Type B pancreatic cell (in vitro differentiated cells): ENCODE measurements around the gene TMEM272. TPM values are rescaled to one million over a fixed set of nuclear protein-coding genes. Genes with fewer than 3 reads are reported as not detected.

ENCODE experiments used
- DNase-seq: peaks from one replicate; pipeline ENCODE4 v3.0.0; 2021; ENCODE audit warnings: mixed read lengths; ENCODE audit not compliant: unreplicated experiment; ENCODE audit errors: extremely low spot score
- H3K27ac Mint-ChIP-seq: 2 replicates; pipeline ENCODE4 v1.8.0; 2021; ENCODE audit warnings: mild to moderate bottlenecking, mixed read lengths
- H3K27me3 Mint-ChIP-seq: 2 replicates; pipeline ENCODE4 v1.8.0; 2021; ENCODE audit warnings: mixed read lengths
- H3K36me3 Mint-ChIP-seq: 2 replicates; pipeline ENCODE4 v1.8.0; 2021; ENCODE audit warnings: mixed read lengths
- H3K4me1 Mint-ChIP-seq: one replicate; pipeline ENCODE4 v1.8.0; 2021; ENCODE audit warnings: mixed read lengths; ENCODE audit not compliant: unreplicated experiment
- H3K4me3 Mint-ChIP-seq: 2 replicates; pipeline ENCODE4 v1.8.0; 2021; ENCODE audit warnings: mild to moderate bottlenecking, mixed read lengths
- H3K9me3 Mint-ChIP-seq: 2 replicates; pipeline ENCODE4 v1.8.0; 2021; ENCODE audit warnings: mixed read lengths
- total RNA-seq: library from RNA; stranded (reverse); gene quantifications from 2 replicates; pipeline ENCODE4 v1.2.1, GENCODE V29; 2021; ENCODE audit warnings: low replicate concordance
- TF ChIP-seq, protein P1 (sequence below): fragments of 200-600 bp; sonication (generic); conservative IDR thresholded peaks from 2 replicates; pipeline ENCODE4 v1.5.0; 2021; ENCODE audit warnings: antibody characterized with exemption, mild to moderate bottlenecking

Gene TMEM272
- total RNA-seq, 1 donor from 2014 or later, result 0.63 TPM

DNA sequence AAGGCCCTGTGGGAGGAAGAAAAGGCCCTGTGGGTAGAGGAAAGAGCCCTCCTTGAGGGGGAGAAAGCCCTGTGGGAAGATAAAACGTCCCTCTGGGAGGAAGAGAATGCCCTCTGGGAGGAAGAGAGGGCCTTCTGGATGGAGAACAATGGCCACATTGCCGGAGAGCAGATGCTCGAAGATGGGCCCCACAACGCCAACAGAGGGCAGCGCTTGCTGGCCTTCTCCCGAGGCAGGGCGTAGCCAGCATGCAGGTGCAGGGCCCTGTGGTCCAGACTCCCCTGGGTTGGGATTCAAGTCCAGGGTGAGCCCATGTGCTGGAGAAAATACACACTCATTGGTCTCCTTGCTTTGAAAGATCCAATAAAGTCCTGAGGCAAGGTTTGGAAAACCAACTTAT, 20.9 kb upstream of the TMEM272 start:
- no peak overlapping the region for H3K4me3 Mint-ChIP-seq
- no peak for DNase-seq
- H3K27me3 Mint-ChIP-seq, result no peaks in the 10 kb centered on the region
- H3K36me3 Mint-ChIP-seq, result no peaks in the 10 kb centered on the region
- H3K9me3 Mint-ChIP-seq, result no peaks in the 10 kb centered on the region
- TF ChIP-seq, protein P1, sequence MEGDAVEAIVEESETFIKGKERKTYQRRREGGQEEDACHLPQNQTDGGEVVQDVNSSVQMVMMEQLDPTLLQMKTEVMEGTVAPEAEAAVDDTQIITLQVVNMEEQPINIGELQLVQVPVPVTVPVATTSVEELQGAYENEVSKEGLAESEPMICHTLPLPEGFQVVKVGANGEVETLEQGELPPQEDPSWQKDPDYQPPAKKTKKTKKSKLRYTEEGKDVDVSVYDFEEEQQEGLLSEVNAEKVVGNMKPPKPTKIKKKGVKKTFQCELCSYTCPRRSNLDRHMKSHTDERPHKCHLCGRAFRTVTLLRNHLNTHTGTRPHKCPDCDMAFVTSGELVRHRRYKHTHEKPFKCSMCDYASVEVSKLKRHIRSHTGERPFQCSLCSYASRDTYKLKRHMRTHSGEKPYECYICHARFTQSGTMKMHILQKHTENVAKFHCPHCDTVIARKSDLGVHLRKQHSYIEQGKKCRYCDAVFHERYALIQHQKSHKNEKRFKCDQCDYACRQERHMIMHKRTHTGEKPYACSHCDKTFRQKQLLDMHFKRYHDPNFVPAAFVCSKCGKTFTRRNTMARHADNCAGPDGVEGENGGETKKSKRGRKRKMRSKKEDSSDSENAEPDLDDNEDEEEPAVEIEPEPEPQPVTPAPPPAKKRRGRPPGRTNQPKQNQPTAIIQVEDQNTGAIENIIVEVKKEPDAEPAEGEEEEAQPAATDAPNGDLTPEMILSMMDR, result no peak
- H3K27ac Mint-ChIP-seq, result no peak overlapping the region
- H3K4me1 Mint-ChIP-seq, result no peaks in the 10 kb centered on the region

- Mint-ChIP-seq H3K36me3 (no peaks in the 10 kb centered on the region), H3K4me3 (no peak overlapping the region), H3K27ac (no peak overlapping the region), H3K4me1 (no peaks in the 10 kb centered on the region), H3K9me3 (no peaks in the 10 kb centered on the region), H3K27me3 (peaks cover 3% of the 10 kb centered on the region)
- TF ChIP-seq, protein P1, result no peak
- DNase-seq, result no peak
Observed at GRCh38 chr13:51862957-51863356, 18.0 kb upstream of the TMEM272 start.

- H3K27me3 Mint-ChIP-seq, result peaks cover 4% of the 10 kb centered on the region
- TF ChIP-seq, protein P1, result no peak
- H3K27ac Mint-ChIP-seq, result no peak within 1 kb of the TSS
- no peaks in the 10 kb centered on the region for H3K9me3 Mint-ChIP-seq
- no peak within 1 kb of the TSS for H3K4me3 Mint-ChIP-seq
- H3K36me3 Mint-ChIP-seq, result no peaks in the 10 kb centered on the region
- no peaks in the 10 kb centered on the region for H3K4me1 Mint-ChIP-seq
- DNase-seq, result no peak
Observed at GRCh38 chr13:51861723-51862300, 16.8 kb upstream of the TMEM272 start, which contains the start of gene CCDC70. Gene CCDC70 (plus strand): TSS chr13:51861969. CDS start chr13:51865412, 3,443 bp downstream.

DNA sequence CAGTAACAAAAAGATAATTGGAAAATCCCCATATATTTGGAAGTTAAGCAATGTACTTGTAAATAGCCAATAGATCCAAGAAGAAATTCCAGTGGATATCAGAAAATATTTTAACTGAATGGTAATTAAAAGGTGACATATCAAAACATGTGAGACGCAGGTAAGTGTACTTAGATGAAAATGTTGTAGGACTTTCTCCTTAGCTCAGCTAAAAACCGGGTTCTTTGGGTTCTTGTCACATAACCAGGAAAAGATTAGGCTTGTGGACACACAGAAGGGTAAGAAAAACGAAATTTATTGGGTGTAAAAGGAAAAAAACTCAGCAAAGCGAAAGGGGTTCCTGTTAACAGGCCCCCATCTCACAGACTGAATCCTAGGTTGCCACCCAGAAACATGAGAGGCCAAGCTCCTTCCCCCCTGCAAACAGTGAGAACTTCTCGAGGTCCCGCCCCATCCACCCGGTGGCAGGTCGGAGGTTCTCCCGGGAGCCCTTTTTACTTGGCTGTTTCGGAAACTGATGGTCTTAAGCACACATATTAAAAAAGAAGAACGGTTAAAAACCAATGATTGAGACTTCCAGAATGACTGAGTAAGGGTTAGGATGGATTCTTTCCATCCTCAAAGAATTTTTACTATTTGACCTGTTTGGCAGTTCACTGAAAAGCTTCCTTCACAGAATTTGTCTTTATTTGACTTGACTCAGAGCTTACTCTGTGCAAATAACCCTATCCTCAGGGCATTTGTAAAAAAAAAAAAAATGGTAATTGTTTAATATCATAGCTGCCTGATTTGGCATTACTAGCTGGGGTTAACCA, 13.7 kb upstream of the TMEM272 start:
- no peaks in the 10 kb centered on the region for H3K4me1 Mint-ChIP-seq
- H3K4me3 Mint-ChIP-seq, result no peak overlapping the region
- H3K36me3 Mint-ChIP-seq, result no peaks in the 10 kb centered on the region
- no peak for DNase-seq
- H3K27me3 Mint-ChIP-seq, result peaks cover 4% of the 10 kb centered on the region
- TF ChIP-seq, protein P1, result no peak
- no peaks in the 10 kb centered on the region for H3K9me3 Mint-ChIP-seq
- H3K27ac Mint-ChIP-seq, result no peak overlapping the region

DNA sequence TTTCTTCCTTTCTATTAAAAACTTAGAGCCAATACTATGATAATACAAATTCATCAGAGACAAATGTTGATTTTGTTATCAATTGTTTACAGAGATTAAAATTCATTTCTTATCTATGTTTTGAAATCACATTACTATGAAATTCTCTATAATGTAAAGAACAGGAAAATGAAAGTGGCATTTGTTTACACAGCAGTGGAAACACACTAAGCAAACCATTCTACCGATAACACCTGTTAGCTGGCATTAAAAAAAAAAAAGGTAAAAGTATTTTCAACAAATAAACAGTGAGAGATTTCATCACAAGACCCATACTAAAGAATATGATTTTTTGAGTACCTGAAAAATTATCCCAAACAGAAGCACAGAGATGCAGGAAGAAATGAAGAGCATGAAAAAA, 12.0 kb upstream of the TMEM272 start:
- Mint-ChIP-seq H3K36me3 (no peaks in the 10 kb centered on the region), H3K27me3 (peaks cover 4% of the 10 kb centered on the region), H3K4me3 (no peak overlapping the region), H3K27ac (no peak overlapping the region), H3K4me1 (no peaks in the 10 kb centered on the region), H3K9me3 (no peaks in the 10 kb centered on the region)
- TF ChIP-seq, protein P1, result no peak
- DNase-seq, result no peak
